Endodermal cell (in vitro differentiated cells): Measurements from ENCODE around the gene ANP32A. TPM values are rescaled to one million over a fixed set of nuclear protein-coding genes. Genes with fewer than 3 reads are reported as not detected.

Experiments
- DNase-seq: peaks from one replicate; pipeline ENCODE4 v3.0.0-alpha.2; 2017
- H3K27ac ChIP-seq: 2 replicates; pipeline ENCODE4 v1.5.1; 2013; ENCODE audit warnings: mild to moderate bottlenecking, low read depth, low read length, moderate library complexity
- H3K27me3 ChIP-seq: 2 replicates; pipeline ENCODE4 v1.6.1; 2013; ENCODE audit warnings: mild to moderate bottlenecking, low read length, moderate library complexity; ENCODE audit not compliant: insufficient read depth, control insufficient read depth, poor library complexity, severe bottlenecking
- H3K36me3 ChIP-seq: 2 replicates; pipeline ENCODE4 v1.7.0; 2013; ENCODE audit warnings: mild to moderate bottlenecking, low read length, moderate library complexity; ENCODE audit not compliant: control insufficient read depth, insufficient read depth
- H3K4me1 ChIP-seq: one replicate; pipeline ENCODE4 v1.7.0; 2013; ENCODE audit warnings: low read length; ENCODE audit not compliant: control insufficient read depth, insufficient read depth
- H3K4me3 ChIP-seq: 2 replicates; pipeline ENCODE4 v1.5.1; 2013; ENCODE audit warnings: mild to moderate bottlenecking, low read length, moderate library complexity
- H3K9ac ChIP-seq: 2 replicates; pipeline ENCODE4 v1.6.1; 2013; ENCODE audit warnings: mild to moderate bottlenecking, low read length, moderate library complexity; ENCODE audit not compliant: poor library complexity, severe bottlenecking; ENCODE audit errors: extremely low read depth
- H3K9me3 ChIP-seq: 2 replicates; pipeline ENCODE4 v1.6.1; 2013; ENCODE audit warnings: mild to moderate bottlenecking, low read length, moderate library complexity; ENCODE audit not compliant: control insufficient read depth
- H3K27ac Mint-ChIP-seq: 2 replicates; pipeline ENCODE4 v1.8.0; 2020; ENCODE audit warnings: mixed read lengths
- H3K27me3 Mint-ChIP-seq: 2 replicates; pipeline ENCODE4 v1.8.0; 2021; ENCODE audit warnings: mild to moderate bottlenecking, mixed read lengths; ENCODE audit not compliant: insufficient read depth
- H3K36me3 Mint-ChIP-seq: 2 replicates; pipeline ENCODE4 v1.8.0; 2020; ENCODE audit warnings: low read depth, mixed read lengths
- H3K4me1 Mint-ChIP-seq: 2 replicates; pipeline ENCODE4 v1.8.0; 2020; ENCODE audit warnings: mixed read lengths
- H3K4me3 Mint-ChIP-seq: 2 replicates; pipeline ENCODE4 v1.8.0; 2020; ENCODE audit warnings: mild to moderate bottlenecking, moderate library complexity, mixed read lengths
- H3K9me3 Mint-ChIP-seq: 2 replicates; pipeline ENCODE4 v1.8.0; 2020; ENCODE audit warnings: mild to moderate bottlenecking, mixed read lengths
- CTCF ChIP-seq: fragments of 200-600 bp; sonication (generic); conservative IDR thresholded peaks from 2 replicates; pipeline ENCODE4 v1.5.0; 2021; ENCODE audit warnings: antibody characterized with exemption, mild to moderate bottlenecking
- WGBS, 2 experiments: methylation state at CpG; one replicate each; pipeline versions ENCODE4 v1.1.5 to v1.1.7; 2013; ENCODE audit warnings: missing lambda C conversion rate in 2 of 2, mixed read lengths in 1 of 2; ENCODE audit not compliant: insufficient coverage in 1 of 2, insufficient read length in 1 of 2; 5-methylcytosine and 5-hydroxymethylcytosine counted together
- total RNA-seq, 2 donors: library from RNA; stranded (reverse); fragmentation: NEBNext Ultra II Directional in 1 of 2; extraction: Animal tissue kit (Norgen Biotek cat#: 25700) in 1 of 2; gene quantifications; 2 replicates in 1 of 2; 3 replicates in 1 of 2; pipeline ENCODE4 v1.2.1, GENCODE V29; 2021

ANP32A gene
- total RNA-seq, 2 donors from 2014 or later, result 346 to 385 TPM

- H3K4me1 Mint-ChIP-seq, result peaks cover 46% of the 10 kb centered on the region
- no peak for DNase-seq
- no peak for TF ChIP-seq CTCF
- no peaks in the 10 kb centered on the region for H3K27me3 Mint-ChIP-seq
- Histone ChIP-seq H3K27ac (no peak overlapping the region), H3K27me3 (no peaks in the 10 kb centered on the region), H3K36me3 (no peaks in the 10 kb centered on the region), H3K4me3 (peak overlapping the region; percentile 25), H3K4me1 (peaks cover 12% of the 10 kb centered on the region), H3K9me3 (peaks cover 20% of the 10 kb centered on the region), H3K9ac (no peak overlapping the region)
- H3K27ac Mint-ChIP-seq, result no peak overlapping the region
- no peaks in the 10 kb centered on the region for H3K36me3 Mint-ChIP-seq
- H3K9me3 Mint-ChIP-seq, result no peaks in the 10 kb centered on the region
- H3K4me3 Mint-ChIP-seq, result no peak overlapping the region
These were observed 86.3 kb downstream of the ANP32A start for GRCh38 chr15:68734352-68734751.

GRCh38 chr15:68733666-68734065, 87.0 kb downstream of the ANP32A start:
- DNase-seq, result no peak
- Mint-ChIP-seq H3K9me3 (no peaks in the 10 kb centered on the region), H3K36me3 (no peaks in the 10 kb centered on the region), H3K4me3 (no peak overlapping the region), H3K27ac (no peak overlapping the region), H3K27me3 (no peaks in the 10 kb centered on the region), H3K4me1 (peaks cover 46% of the 10 kb centered on the region)
- Histone ChIP-seq H3K4me1 (peaks cover 12% of the 10 kb centered on the region), H3K27me3 (no peaks in the 10 kb centered on the region), H3K27ac (no peak overlapping the region), H3K4me3 (no peak overlapping the region), H3K9ac (no peak overlapping the region), H3K36me3 (no peaks in the 10 kb centered on the region), H3K9me3 (peaks cover 20% of the 10 kb centered on the region)
- WGBS, 2 experiments, result 69 to 70% methylated on average over 5 of the region's 6 CpGs
- no peak for TF ChIP-seq CTCF

GRCh38 chr15:68732451-68732850, 88.2 kb downstream of the ANP32A start:
- Mint-ChIP-seq H3K27me3 (no peaks in the 10 kb centered on the region), H3K27ac (no peak overlapping the region), H3K4me1 (peaks cover 46% of the 10 kb centered on the region), H3K4me3 (no peak overlapping the region), H3K36me3 (no peaks in the 10 kb centered on the region), H3K9me3 (no peaks in the 10 kb centered on the region)
- peaks cover 12% of the 10 kb centered on the region for H3K4me1 ChIP-seq
- no peaks in the 10 kb centered on the region for H3K27me3 ChIP-seq
- peaks cover 20% of the 10 kb centered on the region for H3K9me3 ChIP-seq
- 90 to 100% methylated on average over 1 to 2 of the region's 2 CpGs for WGBS, 2 experiments
- no peak overlapping the region for H3K9ac ChIP-seq
- no peaks in the 10 kb centered on the region for H3K36me3 ChIP-seq
- TF ChIP-seq CTCF, result no peak
- no peak for DNase-seq
- no peak overlapping the region for H3K4me3 ChIP-seq
- no peak overlapping the region for H3K27ac ChIP-seq
